MM.1S (cell line): ENCODE results near the gene TTLL11.

Experiments
- EZH2 ChIP-seq: fragments of 300-600 bp; sonication (generic); optimal IDR thresholded peaks from 2 replicates; pipeline ENCODE3; 2017; ENCODE audit warnings: low read depth, mild to moderate bottlenecking, antibody characterized with exemption, low read length, mixed read lengths
- TF ChIP-seq, protein P1 (sequence below): fragments of 300-600 bp; sonication (generic); IDR thresholded peaks from 2 replicates; pipeline ENCODE4 v1.5.1; 2016; ENCODE audit warnings: antibody characterized with exemption, low read length, mixed read lengths

DNA sequence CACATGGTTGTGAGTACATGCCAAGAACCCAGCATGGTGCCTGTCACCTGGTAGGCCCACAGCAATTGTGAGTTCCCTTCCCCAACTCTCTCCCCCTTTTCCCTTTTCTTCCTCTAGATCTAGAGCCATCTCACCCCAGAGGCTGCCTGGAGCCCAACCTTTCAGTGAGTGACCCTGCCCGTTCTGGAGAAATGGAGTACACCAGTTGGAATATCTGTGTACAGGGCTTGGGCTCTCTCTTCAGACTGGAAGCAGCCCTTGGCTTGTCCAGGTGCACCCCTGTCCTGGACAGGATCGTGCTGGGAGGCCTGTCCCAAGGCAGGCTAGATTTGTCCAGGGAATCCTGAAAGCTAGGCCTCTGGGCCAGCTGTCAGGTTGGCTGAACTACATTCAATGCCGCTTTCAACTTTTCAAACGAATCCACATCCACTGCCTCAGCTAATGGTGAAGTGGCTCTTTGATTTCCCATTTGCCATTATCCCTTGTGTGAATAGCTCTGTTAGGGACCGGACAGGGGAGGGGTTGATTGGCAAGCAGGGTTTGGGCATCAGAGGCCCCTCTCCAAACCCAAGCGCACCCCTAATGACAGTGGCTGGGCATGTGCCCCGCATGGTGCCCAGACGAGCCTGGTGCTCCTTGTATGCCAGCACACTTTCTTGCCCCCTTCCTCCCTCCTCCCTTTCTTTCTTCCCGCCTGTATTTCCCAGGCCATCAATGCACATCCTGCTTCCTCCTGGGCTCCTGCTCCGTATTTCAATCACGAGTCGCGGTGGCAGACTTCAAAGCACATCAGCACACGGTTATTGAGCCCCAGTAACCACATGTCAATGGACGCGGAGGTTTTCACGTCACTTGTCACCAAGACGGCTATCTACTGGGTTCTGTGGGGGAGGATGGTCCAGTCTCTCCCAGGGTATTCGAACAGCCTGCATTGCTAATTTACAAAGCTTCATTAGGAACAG is 230.5 kb downstream of the TTLL11 start:
- no peak for TF ChIP-seq EZH2
- TF ChIP-seq, protein P1, sequence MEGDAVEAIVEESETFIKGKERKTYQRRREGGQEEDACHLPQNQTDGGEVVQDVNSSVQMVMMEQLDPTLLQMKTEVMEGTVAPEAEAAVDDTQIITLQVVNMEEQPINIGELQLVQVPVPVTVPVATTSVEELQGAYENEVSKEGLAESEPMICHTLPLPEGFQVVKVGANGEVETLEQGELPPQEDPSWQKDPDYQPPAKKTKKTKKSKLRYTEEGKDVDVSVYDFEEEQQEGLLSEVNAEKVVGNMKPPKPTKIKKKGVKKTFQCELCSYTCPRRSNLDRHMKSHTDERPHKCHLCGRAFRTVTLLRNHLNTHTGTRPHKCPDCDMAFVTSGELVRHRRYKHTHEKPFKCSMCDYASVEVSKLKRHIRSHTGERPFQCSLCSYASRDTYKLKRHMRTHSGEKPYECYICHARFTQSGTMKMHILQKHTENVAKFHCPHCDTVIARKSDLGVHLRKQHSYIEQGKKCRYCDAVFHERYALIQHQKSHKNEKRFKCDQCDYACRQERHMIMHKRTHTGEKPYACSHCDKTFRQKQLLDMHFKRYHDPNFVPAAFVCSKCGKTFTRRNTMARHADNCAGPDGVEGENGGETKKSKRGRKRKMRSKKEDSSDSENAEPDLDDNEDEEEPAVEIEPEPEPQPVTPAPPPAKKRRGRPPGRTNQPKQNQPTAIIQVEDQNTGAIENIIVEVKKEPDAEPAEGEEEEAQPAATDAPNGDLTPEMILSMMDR = no peak
